Smooth muscle cell (in vitro differentiated cells): ENCODE results near the gene RNPEPL1. TPM values are rescaled to one million over a fixed set of nuclear protein-coding genes. Genes with fewer than 3 reads are reported as not detected.

Experiments used
- DNase-seq: peaks from one replicate; lab custom pipeline; 2025; ENCODE audit not compliant: unreplicated experiment; lab: John Stamatoyannopoulos, UW
- H2AFZ ChIP-seq: fragments of 200-600 bp; sonication (generic); 2 replicates; pipeline ENCODE4 v1.6.0; 2016; ENCODE audit warnings: antibody characterized with exemption, low read depth, mild to moderate bottlenecking
- H3F3A ChIP-seq: fragments of 200-600 bp; sonication (generic); 2 replicates; pipeline ENCODE4 v1.6.0; 2017; ENCODE audit warnings: antibody characterized with exemption, low read depth
- H3K27ac ChIP-seq: fragments of 200-600 bp; sonication (generic); 2 replicates; pipeline ENCODE4 v1.5.1; 2016; ENCODE audit warnings: low read depth, mild to moderate bottlenecking
- H3K27me3 ChIP-seq: fragments of 200-600 bp; sonication (generic); 2 replicates; pipeline ENCODE4 v1.6.1; 2016; ENCODE audit warnings: low read depth, mild to moderate bottlenecking
- H3K36me3 ChIP-seq: fragments of 200-600 bp; sonication (generic); 2 replicates; pipeline ENCODE4 v1.5.1; 2016; ENCODE audit warnings: low read depth
- H3K4me1 ChIP-seq: fragments of 200-600 bp; sonication (generic); 2 replicates; pipeline ENCODE4 v1.5.1; 2016; ENCODE audit warnings: low read depth
- H3K4me2 ChIP-seq: fragments of 200-600 bp; sonication (generic); 2 replicates; pipeline ENCODE4 v1.6.0; 2016; ENCODE audit warnings: mild to moderate bottlenecking
- H3K4me3 ChIP-seq: fragments of 200-600 bp; sonication (generic); 2 replicates; pipeline ENCODE4 v1.5.1; 2016; ENCODE audit warnings: mild to moderate bottlenecking
- H3K79me2 ChIP-seq: fragments of 200-600 bp; sonication (generic); 2 replicates; pipeline ENCODE4 v1.6.0; 2016; ENCODE audit warnings: low read depth, mild to moderate bottlenecking
- H3K9ac ChIP-seq: fragments of 200-600 bp; sonication (generic); 2 replicates; pipeline ENCODE4 v1.6.0; 2016; ENCODE audit warnings: low read depth
- H3K9me3 ChIP-seq: fragments of 200-600 bp; sonication (generic); replicated peaks from 2 replicates; pipeline ENCODE4 v1.5.1; 2016; ENCODE audit warnings: low read depth
- H4K20me1 ChIP-seq: fragments of 200-600 bp; sonication (generic); 2 replicates; pipeline ENCODE4 v1.6.0; 2016; ENCODE audit warnings: low read depth
- CTCF ChIP-seq: fragments of 200-600 bp; sonication (generic); IDR thresholded peaks from 2 replicates; pipeline ENCODE4 v1.5.1; 2017; ENCODE audit warnings: borderline replicate concordance, mild to moderate bottlenecking, antibody characterized with exemption; ENCODE audit not compliant: insufficient read depth, poor library complexity, severe bottlenecking
- WGBS: methylation state at CpG from one replicate; pipeline ENCODE4 v1.1.7; 2016; ENCODE audit warnings: low lambda C conversion rate; 5-methylcytosine and 5-hydroxymethylcytosine counted together
- polyA plus RNA-seq: library from polyadenylated mRNA; unstranded; fragments of >200 nt; fragmentation: Nextera tagmentation; extraction: Ambion mirVana; gene quantifications from 2 replicates; pipeline ENCODE4 v1.2.1, GENCODE V29; 2016
- total RNA-seq: library from RNA; depleted of rRNA; stranded (reverse); fragments of >200 nt; gene quantifications from 2 replicates; pipeline ENCODE4 v1.2.3, GENCODE V29; 2014

RNPEPL1 gene
- total and polyA plus RNA-seq, 2 experiments from 2014 or later = 15.3 to 40.9 TPM

DNA sequence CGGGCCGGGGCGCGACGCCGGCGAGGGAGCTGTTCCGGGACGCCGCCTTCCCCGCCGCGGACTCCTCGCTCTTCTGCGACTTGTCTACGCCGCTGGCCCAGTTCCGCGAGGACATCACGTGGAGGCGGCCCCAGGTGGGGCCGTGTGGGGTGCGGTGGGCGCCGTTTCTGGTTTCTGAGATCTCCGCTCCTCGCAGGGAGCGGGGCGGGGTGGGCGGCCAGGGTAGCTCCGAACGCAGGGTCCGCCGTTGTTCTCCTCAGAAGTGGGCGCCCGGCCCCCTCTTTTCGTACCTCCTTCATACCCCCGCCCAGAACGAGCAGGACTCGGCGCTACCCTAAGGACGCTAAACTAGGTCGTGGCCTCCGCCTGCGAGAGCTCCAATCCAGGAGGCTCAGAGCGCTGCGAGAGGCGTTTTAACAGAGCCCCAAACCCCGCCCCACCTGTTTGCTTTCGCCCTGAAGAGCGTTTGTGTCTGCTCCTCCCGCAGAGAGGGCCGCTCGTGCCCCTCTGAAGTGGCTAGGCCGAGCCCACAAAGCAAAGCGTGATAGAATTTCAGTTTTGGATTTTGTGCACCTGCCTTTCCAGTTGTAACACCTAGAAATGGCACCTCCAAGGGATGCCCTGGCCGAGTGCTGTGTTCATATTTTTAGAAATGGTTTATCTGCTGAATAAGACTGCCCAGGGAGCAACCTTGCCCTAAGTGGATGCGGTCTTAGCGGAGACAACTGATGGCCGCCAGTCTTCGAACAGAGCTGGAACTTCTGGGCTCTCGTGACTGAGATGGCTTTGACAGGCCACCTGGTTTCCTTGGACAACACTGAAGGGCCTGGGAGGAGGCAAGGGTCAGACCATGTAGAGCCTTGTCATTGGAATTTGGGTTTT is 18.9 kb downstream of the RNPEPL1 start:
- Histone ChIP-seq H3K27me3 (no peaks in the 10 kb centered on the region), H3K27ac (no peak overlapping the region), H4K20me1 (peaks cover 51% of the 10 kb centered on the region), H3K36me3 (no peaks in the 10 kb centered on the region), H3K4me2 (peak overlapping the region; percentile 97), H2AFZ (peak overlapping the region; percentile 96), H3K9ac (peak overlapping the region; percentile 51), H3K4me1 (peaks cover 23% of the 10 kb centered on the region), H3K4me3 (peak overlapping the region; percentile 92), H3K79me2 (peaks cover 68% of the 10 kb centered on the region), H3F3A (no peaks in the 10 kb centered on the region), H3K9me3 (no peaks in the 10 kb centered on the region)
- no peak for DNase-seq
- no peak for TF ChIP-seq CTCF
- WGBS = 5% methylated on average over 45 of the region's 62 CpGs

- H3K27me3 ChIP-seq = no peaks in the 10 kb centered on the region
- H3K4me2 ChIP-seq = peak overlapping the region; percentile 97
- DNase-seq = no peak
- H3K4me1 ChIP-seq = peaks cover 23% of the 10 kb centered on the region
- H3K9me3 ChIP-seq = no peaks in the 10 kb centered on the region
- WGBS = 91% methylated on average over 10 of the region's 10 CpGs
- H3F3A ChIP-seq = no peaks in the 10 kb centered on the region
- H3K27ac ChIP-seq = no peak overlapping the region
- H3K4me3 ChIP-seq = peak overlapping the region; percentile 92
- no peaks in the 10 kb centered on the region for H3K36me3 ChIP-seq
- no peak overlapping the region for H3K9ac ChIP-seq
- no peak overlapping the region for H2AFZ ChIP-seq
- peaks cover 59% of the 10 kb centered on the region for H3K79me2 ChIP-seq
- peaks cover 48% of the 10 kb centered on the region for H4K20me1 ChIP-seq
- no peak for TF ChIP-seq CTCF
These were observed 19.8 kb downstream of the RNPEPL1 start for GRCh38 chr2:240588006-240588655.

GRCh38 chr2:240588669-240589068 is 20.4 kb downstream of the RNPEPL1 start:
- Histone ChIP-seq H3K9ac (no peak overlapping the region), H4K20me1 (peaks cover 48% of the 10 kb centered on the region), H3K9me3 (no peaks in the 10 kb centered on the region), H3K4me1 (peaks cover 23% of the 10 kb centered on the region), H3K36me3 (no peaks in the 10 kb centered on the region), H3K4me3 (no peak overlapping the region), H3K4me2 (no peak overlapping the region), H3F3A (no peaks in the 10 kb centered on the region), H3K27me3 (no peaks in the 10 kb centered on the region), H2AFZ (no peak overlapping the region), H3K79me2 (peaks cover 56% of the 10 kb centered on the region), H3K27ac (no peak overlapping the region)
- no peak for TF ChIP-seq CTCF
- no peak for DNase-seq
- WGBS = 83% methylated on average over 4 of the region's 4 CpGs
